ENCODE data around the gene ZNF627. TPM values are rescaled to one million over a fixed set of nuclear protein-coding genes. Genes with fewer than 3 reads are reported as not detected.
"Not testable (repeated sequence)": the region's sequence is repeated elsewhere in the genome, so short reads cannot be mapped to it uniquely, and the experiment has no call there.

ZNF627 gene
- total RNA-seq, 2 experiments from 2014 or later = 5.3 to 5.4 TPM

DNA sequence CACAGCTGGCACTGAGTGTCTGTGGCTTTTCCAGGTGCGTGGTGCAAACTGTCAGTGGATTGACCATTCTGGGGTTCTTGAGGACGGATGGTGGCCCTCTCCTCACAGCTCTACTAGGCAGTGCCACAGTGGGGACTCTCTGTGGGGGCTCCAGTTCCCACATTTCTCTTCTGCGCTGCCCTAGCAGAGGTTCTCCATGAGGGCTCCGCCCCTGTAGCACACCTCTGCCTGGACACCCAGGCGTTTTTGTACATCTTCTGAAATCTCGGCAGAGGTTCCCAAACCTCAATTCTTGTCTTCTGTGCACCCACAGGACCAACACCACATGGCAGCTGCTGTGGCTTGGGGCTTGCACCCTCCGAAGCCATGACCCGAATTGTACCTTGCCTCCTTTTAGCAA is 9.2 kb downstream of the ZNF627 start:
- ChIA-PET POLR2A (no interaction called here), CTCF (no interaction called here)

DNA sequence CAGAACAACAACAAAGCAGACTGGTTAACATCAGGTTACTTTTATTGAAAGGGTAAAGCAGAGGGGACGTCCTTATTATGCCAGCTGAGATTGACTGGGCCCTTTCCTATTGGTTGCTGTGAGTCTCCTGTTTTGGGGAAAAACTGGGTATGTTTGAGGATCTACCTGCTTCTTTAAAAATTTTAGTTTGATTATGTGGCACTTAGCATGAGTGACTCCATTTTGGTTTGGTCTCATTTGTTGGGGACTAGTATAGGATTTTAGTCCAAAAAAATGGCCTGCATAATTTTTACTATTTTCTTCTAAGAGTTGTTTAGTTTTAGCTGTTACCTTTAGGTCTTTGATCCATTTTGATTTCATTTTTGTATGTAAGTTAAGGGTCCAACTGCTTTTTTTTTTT is 14.4 kb downstream of the ZNF627 start:
- CTCF ChIA-PET = interaction anchor here (0.7 kb wide), 2 partner anchors 53 to 265 kb away, joined by 3 to 4 read pairs; partner anchors contain the start of gene ELOF1
- POLR2A ChIA-PET = no interaction called here

DNA sequence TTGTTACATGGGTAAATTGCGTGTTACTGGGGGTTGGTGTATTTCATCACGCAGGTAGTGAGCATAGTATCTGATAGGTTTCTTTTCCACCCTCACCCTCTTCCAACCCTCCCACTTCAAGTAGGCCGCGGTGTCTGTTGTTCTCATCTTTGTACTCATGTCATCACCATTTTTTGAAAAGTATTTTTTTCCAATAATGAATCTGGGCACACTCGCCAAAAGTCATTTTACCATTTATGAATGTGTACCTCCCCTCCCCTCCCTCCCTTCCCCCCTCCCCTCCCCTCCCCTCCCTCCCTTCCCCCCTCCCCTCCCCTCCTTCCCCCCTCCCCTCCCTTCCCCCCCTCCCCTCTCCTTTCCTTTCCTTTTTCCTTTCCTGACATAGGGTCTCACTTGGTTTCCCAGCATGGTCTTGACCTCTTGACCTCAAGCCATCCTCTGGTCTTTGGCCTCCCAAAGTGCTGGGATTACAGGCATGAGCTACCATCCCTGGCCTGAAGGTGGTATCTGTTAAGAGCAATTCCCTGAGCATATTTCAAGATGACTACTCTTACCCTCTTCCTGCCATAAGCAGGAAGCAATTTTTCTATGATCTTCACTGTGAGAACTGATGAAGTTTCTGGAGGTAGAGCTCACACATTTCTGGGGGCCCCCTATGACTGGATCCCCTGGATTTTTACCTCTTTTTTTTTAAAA is 15.7 kb downstream of the ZNF627 start:
- POLR2A ChIA-PET = no interaction called here
- CTCF ChIA-PET = interaction anchor here (0.6 to 0.9 kb wide), 3 partner anchors 71 to 1073 kb away, joined by 3 read pairs; no protein-coding TSS in a partner anchor

DNA sequence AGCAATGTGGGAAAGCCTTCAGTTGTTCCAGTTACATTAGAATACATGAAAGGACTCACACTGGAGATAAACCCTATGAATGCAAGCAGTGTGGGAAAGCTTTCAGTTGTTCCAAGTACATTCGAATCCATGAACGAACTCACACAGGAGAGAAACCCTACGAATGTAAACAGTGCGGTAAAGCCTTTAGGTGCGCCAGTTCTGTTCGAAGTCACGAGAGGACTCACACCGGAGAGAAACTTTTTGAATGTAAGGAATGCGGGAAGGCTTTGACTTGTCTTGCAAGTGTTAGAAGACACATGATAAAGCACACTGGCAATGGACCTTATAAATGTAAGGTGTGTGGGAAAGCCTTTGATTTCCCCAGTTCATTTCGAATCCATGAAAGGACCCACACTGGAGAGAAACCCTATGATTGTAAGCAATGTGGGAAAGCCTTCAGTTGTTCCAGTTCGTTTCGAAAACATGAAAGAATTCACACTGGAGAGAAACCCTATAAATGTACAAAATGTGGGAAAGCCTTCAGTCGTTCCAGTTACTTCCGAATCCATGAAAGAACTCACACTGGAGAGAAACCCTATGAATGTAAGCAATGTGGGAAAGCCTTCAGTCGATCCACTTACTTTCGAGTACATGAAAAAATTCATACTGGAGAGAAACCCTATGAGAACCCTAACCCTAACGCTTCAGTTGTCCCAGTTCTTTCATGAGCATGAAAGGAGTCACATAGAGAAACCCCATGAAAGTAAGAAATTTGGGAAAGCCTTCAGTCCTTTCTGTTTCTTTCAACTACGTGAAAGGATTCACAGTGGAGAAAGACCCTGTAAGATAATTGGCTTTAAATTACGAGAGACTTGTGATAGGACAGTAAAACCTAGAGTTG is 20.1 kb downstream of the ZNF627 start:
- ChIA-PET POLR2A (no interaction called here), CTCF (no interaction called here)

DNA sequence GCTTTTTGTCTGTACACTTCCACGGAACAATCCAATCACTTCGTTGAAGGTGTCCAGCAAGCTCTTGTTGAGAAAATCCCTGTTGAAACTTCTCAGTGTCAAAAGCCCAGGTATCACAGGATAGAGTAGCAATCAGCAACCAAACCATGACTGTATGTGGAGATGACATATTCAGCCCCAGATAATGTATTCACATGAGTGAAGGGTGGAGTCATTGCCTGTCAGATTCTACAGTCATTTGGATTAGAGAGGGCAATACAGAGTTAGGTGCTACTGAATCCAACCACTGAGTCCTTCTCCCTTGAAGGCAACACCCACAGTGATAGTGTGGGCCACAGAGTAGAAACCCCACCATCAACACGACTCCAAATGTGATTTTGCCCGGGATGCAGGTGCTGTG is 23.3 kb downstream of the ZNF627 start:
- POLR2A ChIA-PET = no interaction called here
- CTCF ChIA-PET = no interaction called here

DNA sequence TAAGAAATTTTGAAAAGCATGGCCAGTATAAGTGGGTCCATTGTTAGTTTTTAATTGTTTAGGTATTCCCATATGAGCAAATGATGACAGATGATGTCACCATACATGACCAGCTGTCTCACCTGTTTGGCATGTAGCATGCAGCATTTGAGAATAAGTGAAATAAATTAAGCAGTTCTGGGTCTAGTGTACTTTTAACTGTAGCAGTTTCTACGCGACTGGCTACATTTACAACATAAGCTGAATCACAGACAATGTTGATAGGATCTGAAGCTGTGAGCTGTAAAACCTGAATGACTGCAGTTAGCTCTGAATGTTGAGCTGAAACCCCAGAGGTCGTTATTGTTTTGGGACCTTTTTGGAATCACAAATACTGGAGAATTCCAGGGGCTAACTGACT is 25.1 kb downstream of the ZNF627 start:
- POLR2A ChIA-PET = not testable (repeated sequence)
- CTCF ChIA-PET = interaction anchor here (1.5 kb wide), 1 partner anchor 175 kb away, joined by 3 read pairs; the partner anchor contains the start of gene ZNF491

DNA sequence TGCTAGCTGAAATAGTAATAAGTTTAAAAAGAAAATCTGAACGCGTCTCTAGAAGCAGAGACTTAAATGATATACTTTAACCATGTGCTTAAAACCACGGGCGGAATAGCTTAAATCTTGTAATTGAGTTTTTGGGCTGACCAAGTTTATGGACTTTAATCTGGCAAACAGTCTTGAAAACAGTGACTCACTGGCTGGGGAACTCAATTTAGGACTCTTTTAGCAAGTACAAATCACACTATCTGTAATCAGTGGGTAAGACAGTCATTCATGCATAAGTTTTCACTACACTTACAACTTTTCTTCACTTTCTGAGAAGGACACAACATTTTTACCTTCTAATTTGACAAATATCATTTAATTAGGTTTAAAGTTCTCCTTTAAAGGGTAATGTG is 26.8 kb downstream of the ZNF627 start:
- ChIA-PET POLR2A (no interaction called here), CTCF (interaction anchor here (0.6 kb wide), 1 partner anchor 9 kb away, joined by 3 read pairs; no protein-coding TSS in a partner anchor)

DNA sequence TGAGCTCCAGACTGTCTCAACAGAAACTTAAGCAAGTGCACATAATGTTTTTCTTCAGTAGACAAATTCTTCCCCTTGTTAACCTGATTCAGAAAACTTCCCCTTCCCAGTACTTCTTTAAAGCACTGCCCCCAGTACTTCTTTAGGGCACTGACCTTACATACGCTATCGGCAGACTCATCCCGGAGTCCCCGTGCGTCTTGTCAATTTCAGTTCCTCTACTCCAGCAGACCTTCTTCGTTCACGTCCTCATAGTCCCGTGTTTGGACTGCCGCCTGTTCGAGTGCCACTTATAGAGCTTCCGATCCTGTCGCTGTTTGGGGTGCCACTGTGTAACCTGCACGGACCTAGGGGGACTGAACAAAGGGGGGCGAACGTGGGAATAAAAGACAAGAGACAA is 29.0 kb downstream of the ZNF627 start:
- ChIA-PET POLR2A (no interaction called here), CTCF (interaction anchor here (1.2 kb wide), 1 partner anchor 33 kb away, joined by 3 read pairs; no protein-coding TSS in a partner anchor)

DNA sequence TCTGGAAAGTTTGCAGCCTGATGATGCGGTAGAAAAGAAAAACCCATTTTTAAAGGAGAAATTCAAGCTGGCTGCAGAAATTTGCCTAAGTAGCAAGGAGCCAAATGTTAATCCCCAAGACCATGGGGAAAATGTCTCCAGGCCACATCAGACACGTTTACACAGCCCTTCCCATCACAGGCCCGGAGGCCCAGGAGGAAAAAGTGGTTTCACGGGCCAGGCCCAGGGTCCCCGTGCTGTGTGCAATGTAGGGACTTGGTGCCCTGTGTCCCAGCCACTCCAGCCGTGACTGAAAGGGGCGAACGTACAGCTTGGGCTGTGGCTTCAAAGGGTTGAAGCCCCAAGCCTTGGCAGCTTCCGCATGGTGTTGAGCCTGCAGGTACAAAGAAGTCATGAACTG is 35.9 kb downstream of the ZNF627 start:
- CTCF ChIA-PET = no interaction called here
- POLR2A ChIA-PET = no interaction called here

DNA sequence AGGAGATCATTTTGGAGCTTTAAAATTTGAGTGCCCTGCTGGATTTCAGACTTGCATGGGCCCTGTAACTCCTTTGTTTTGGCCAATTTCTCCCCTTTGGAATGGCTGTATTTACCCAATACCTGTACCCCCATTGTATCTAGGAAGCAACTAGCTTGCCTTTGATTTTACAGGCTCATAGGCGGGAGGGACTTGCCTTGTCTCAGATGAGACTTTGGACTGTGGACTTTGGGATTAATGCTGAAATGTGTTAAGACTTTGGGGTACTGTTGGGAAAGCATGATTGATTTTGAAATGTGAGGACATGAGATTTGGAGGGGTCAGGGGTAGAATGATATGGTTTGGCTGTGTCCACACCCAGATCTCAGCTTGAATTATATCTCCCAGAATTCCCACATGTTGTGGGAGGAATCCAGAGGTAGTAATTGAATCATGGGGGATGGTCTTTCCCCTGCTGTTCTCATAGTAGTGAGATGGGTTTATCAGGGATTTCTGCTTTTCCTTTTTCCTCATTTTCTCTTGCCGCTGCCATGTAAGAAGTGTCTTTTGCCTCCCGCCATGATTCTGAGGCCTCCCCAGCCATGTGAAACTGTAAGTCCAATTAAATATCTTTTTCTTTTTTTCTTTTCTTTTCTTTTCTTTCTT is 36.9 kb downstream of the ZNF627 start:
- CTCF ChIA-PET = not testable (repeated sequence)

DNA sequence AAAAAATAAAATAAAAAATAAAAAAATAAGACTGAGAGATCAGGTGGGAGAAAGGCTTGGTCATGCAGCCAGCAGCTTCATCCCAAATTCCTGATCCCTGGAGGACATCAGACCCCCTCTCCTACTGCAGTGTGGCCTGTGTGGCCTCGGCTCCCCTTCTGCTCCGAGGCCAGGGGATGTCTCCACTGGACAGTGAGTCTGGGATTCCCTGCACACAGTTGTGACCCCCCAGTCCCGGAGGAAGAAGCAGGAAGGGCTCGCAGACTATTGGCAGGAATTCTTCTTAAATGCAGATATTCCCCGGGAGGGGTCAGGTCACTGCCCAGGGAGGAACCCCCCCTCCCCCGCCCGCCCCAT is 41.9 kb downstream of the ZNF627 start:
- ChIA-PET CTCF (interaction anchor here (0.8 kb wide), 1 partner anchor 345 kb away, joined by 3 read pairs; no protein-coding TSS in a partner anchor), POLR2A (no interaction called here)

More for the DNA sequence above, 36.9 kb downstream of the ZNF627 start:
- POLR2A ChIA-PET = not testable (repeated sequence)

DNA sequence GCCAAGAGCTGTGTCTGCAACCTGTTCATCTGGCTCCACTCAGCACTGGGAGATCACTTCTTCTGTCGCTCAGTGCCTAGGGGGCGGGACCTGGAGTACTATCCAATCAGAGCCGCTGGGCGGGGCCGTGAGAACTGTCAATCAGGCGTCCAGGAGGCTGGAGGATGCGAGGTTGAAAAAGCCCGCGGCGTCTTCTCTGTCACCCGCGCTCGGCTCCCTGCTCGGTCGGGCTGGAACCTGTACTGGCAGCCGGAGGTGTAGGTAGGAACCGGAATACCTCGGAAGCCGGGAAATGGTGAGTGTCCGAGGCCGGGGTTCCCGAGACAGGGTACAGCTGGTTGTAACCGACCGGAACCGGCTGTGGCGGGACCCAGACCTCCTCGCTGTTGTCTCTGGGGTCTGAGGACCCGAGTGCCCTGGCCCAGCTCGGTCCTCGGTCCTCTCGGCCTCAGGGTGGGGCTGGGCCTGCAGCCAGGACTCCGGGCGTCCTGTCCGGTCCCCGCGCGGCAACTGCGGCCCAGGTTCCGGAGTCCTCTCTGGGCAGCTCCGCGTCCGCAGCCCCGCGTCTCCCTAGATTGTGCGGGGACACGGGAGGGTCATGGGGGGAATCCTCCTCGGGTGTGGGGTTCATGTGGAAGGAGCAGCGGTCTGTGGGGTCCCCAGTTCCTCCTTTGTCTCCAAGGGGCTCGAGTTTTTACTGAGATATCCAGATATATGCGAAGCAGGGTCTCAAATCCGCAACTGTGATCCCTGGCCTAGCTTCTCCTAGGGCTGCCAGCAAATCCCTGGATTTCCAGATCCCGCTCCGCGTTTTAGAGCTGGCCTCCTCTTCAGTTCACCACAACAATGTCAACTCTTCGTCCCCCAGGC is 42.6 kb downstream of the ZNF627 start:
- POLR2A ChIA-PET = no interaction called here
- CTCF ChIA-PET = interaction anchor here (0.8 kb wide), 1 partner anchor 346 kb away, joined by 3 read pairs; no protein-coding TSS in a partner anchor

DNA sequence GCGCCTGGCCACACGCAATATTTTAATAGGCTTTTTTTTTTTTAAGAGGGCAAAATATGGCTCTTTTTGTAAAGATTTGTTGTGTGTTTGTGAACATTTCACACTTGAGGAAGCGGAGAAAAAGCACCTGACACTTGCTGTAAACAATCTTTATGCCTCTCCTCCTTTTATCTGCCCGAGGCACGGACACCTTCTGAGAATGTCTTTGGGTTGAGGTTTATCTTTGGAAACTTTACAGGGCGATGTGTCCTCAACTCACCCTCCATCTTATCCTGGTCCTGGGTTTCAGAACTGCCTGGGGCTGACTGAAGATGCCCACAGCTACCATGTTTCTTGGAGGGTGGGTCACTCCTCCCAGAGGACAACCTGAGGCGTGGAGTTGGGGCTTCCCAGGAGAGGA is 44.0 kb downstream of the ZNF627 start:
- ChIA-PET CTCF (no interaction called here), POLR2A (no interaction called here)

DNA sequence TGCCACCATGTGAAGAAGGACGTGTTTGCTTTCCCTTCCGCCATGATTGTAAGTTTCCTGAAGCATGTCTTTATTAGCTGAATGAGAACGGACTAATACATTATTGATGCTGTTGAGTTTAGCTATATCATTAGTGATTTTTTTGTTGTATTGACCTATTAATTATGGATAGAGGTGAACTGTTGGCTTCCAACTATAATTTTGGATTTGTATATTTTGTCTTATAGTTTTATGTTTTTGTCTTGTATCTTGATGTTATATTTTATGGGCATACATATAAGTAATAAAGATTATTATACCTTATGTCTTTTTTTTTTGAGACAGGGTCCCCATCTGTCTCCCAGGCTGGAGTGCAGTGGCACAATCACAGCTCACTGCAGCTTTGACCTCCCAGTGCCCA is 45.6 kb downstream of the ZNF627 start:
- POLR2A ChIA-PET = no interaction called here
- CTCF ChIA-PET = no interaction called here

DNA sequence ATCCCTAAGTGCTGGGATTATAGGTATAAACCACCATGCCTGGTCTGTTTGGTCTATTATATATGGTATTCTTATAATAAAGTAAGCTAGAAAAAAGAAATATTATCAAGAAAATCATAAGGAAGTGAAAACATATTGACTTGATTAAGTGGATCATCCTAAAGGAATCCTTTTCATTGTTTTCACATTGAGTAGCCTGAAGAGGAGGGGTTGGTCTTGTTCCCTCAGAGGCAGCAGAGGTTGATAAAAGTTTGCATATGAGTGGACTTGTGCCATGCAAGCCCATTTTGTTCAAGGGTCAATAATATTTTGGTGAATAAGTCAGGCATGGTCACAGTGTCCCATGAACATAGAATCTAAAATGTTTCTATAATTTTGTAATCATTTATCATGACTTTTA is 52.7 kb downstream of the ZNF627 start:
- ChIA-PET CTCF (no interaction called here), POLR2A (no interaction called here)

DNA sequence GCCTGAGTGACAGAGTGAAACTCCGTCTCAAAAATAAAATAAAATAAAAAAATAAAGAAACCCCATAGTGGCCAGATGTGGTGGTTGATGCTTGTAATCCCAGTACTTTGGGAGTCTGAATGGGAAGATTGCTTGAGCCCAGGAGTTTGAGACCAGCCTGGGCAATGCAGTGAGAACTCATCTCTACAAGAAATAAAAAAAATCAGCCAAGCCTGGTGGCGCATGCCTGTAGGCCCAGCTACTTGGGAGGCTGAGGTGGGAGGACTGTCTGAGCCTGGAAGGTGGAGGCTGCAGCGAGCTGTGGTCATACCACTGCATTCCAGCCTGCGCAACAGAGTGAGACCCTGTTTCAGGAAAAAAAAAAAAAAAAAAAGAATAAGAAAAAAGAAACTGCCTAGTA is 53.8 kb downstream of the ZNF627 start:
- ChIA-PET POLR2A (interaction anchor here (0.6 kb wide), 1 partner anchor 35 kb away, joined by 5 read pairs; no protein-coding TSS in a partner anchor), CTCF (interaction anchor here (0.6 kb wide), 1 partner anchor 41 kb away, joined by 3 read pairs; no protein-coding TSS in a partner anchor)

DNA sequence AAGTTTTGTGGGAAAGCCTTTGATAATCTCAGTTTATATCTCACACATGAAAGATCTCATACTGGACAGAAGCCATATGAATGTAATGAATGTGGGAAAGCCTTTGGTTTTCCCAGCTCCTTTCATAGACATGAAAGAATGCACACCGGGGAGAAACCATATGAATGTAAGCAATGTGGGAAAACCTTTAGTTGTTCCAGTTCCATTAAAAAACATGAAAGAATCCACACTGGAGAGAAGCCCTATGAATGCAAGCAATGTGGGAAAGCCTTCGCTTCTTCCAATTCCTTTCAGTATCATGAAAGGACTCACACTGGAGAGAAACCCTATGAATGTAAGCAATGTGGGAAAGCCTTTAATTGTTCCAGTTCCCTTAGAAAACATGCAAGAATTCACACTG is 54.8 kb downstream of the ZNF627 start:
- ChIA-PET CTCF (no interaction called here), POLR2A (no interaction called here)

DNA sequence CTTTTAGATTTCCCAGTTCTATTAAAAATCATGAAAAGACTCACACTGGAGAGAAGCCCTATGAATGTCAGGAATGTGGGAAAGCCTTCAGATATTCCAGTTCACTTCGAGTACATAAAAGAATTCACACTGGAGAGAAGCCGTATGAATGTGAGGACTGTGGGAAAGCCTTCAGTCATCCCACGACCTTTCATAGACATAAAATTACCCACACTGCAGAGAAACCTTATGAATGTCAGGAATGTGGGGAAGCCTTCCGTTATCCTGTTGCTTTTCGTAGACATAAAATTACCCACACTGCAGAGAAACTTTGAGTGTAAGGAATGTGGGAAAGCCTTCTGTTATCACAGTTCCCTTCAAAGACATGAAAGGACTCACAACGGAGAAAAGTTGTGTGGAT is 55.2 kb downstream of the ZNF627 start:
- CTCF ChIA-PET = no interaction called here
- POLR2A ChIA-PET = no interaction called here

DNA sequence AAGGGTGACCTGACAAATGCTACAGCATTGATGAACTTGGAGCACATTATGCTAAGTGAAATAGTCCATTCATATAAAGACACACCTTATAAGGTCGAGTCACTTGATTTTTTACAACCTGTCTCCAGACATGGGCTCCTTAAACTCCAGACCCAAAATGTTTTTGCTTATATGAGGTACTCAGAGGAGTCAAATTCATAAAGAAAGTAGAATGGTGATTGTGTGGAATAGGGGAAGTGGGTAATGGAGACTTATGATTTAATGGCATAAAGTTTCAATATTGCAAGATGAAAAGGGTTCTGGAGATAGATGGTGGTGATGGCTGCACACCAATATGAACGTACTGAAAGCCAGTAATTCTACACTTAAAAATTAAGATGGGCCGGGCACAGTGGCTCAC is 59.3 kb downstream of the ZNF627 start:
- ChIA-PET CTCF (no interaction called here), POLR2A (no interaction called here)

DNA sequence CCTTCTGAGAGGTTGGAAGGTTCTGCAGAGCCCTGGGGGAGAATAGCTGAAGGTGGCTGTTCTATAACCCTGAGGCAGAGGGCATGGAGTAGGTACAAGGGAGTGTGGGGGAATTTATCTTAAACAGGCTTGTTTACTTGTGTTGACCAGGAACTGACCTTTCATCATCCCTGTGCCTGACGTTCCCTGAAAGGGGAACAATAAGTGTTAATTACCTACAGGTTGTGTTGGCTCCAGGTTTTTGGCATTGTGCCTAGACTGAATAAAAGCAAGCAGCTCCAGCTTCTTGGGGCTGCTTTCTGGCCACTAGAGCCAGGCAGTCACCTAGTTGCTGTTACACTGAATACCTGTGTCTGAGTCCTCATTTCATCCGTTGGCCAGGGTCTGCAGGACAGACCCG is 60.0 kb downstream of the ZNF627 start:
- POLR2A ChIA-PET = no interaction called here
- CTCF ChIA-PET = no interaction called here

Data from activated CD8-positive, alpha-beta memory T cell treated with anti-CD3 and anti-CD28 coated beads for 36 hours (primary cell).